GM13977 (cell line): ENCODE results near the gene ADK.

ENCODE experiments used
- DNase-seq: peaks from one replicate; pipeline ENCODE4 v3.0.0; 2012; ENCODE audit warnings: low spot score
- CTCF ChIP-seq: IDR thresholded peaks from 2 replicates; pipeline ENCODE4 v1.5.1; 2012; ENCODE audit warnings: mild to moderate bottlenecking, control low read depth; ENCODE audit not compliant: insufficient read depth; ENCODE audit errors: extremely low read depth, missing control alignments
- in situ Hi-C: fragments of 300-500 bp; cut with MboI; formaldehyde crosslinking; loops from one replicate; pipeline ENCODE4 v1.12.0; 2022; ENCODE audit warnings: low sequenced_read_pairs, low pct_unique_long_range_greater_than_20kb, mixed read lengths, inconsistent platforms; ENCODE audit not compliant: unreplicated experiment

The ADK gene

DNA sequence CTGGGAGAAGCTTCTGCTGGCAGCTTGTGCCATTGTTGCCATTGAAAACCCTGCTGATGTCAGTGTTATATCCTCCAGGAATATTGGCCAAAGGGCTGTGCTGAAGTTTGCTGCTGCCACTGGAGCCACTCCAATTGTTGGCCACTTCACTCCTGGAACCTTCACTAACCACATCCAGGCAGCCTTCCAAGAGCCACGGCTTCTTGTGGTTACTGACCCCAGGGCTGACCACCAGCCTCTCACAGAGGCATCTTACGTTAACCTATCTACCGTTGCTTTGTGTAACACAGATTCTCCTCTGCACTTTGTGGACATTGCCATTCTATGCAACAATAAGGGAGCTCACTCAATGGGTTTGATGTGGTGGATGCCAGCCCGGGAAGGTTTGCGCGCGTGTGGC is 220.7 kb downstream of the ADK start:
- TF ChIP-seq CTCF: no peak
- no peak for DNase-seq
- in situ Hi-C loops: no loop called here

DNA sequence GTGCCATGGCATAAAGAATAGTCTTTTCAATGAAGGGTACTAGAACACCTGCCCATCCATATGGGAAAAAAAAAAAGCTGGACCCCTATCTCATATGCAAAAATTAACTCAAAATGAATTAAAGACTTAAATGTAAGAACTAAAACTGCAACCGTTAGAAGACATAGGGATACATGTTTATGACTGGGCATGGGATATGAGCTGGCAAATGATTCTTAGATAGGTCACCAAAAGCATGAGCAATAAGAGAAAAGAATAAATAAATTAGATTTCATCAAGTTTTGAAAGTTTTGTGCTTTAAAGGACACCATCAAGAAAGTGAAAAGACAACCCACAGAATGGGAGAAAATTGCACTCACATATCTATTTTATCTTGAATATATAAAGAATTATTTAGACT is 222.0 kb downstream of the ADK start:
- in situ Hi-C loops: no loop called here
- no peak for DNase-seq
- no peak for TF ChIP-seq CTCF

DNA sequence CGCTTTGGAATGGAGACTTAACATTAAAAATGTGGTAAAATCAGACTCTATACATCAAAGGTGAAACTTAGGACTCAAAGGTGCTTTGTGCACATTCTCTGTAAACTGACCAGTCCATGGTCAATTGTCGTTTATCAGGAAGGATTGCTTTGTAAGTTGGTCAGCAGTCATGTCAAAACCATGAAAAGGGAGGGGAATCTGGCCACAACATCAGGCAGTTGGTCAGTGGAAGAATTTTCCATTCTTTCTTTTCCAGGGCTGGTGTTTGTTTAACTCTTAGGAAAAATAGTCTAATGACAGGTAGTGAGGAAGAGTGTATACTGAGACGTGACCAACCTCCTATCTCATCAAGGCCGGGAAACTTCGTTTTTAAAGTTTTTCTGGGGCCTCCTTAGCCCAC is 226.5 kb downstream of the ADK start:
- in situ Hi-C loops: no loop called here
- DNase-seq: no peak
- no peak for TF ChIP-seq CTCF

DNA sequence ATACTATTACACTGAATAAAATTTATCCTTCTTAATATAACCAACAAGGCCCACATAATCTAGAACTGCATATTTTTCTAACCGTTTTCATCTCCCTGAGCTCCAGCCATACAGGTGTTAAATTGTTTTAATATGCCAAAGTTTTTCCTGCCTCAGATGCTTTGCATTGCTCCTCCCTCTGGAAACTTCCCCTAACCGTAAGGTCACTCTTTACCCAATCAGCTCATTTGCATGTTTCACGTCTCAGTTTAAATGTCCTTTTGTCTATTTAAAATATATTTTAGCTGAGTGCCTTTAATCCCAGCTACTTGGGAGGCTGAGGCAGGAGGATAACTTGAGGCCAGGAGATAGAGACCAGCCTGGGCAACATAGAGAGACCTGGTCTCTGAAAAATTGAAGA is 228.5 kb downstream of the ADK start:
- DNase-seq: no peak
- no peak for TF ChIP-seq CTCF
- in situ Hi-C loops: no loop called here

GRCh38 chr10:74380795-74381194 is 229.8 kb downstream of the ADK start:
- no peak for TF ChIP-seq CTCF
- in situ Hi-C loops: no loop called here
- no peak for DNase-seq

- DNase-seq: no peak
- in situ Hi-C loops: no loop called here
- TF ChIP-seq CTCF: no peak
Observed at GRCh38 chr10:74381291-74381853, 230.4 kb downstream of the ADK start.

DNA sequence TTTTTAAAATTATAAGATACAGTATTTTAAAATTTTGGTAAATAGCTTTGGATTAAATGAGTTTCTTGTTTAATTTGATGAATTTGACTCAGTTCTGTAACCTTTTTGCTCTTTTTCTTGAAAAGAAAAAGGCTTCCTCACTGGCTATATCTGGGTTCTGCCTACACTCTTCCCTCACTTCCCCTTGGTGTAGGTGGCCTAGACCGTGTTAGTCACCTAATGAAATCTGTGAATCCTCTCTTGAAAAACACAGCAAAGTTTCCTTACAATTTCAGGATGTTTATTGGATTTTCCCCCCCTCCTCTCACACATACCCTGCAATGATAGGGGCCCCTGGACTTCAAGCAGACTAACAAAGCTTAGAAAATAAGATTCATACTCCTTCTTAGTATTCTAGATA is 231.6 kb downstream of the ADK start:
- no peak for TF ChIP-seq CTCF
- no peak for DNase-seq
- in situ Hi-C loops: no loop called here
